ENCODE data around the gene NDUFB5. TPM values are rescaled to one million over a fixed set of nuclear protein-coding genes. Genes with fewer than 3 reads are reported as not detected.

Gene NDUFB5
- total and polyA plus RNA-seq, 12 donors: 108 to 395 (median 373) TPM

DNA sequence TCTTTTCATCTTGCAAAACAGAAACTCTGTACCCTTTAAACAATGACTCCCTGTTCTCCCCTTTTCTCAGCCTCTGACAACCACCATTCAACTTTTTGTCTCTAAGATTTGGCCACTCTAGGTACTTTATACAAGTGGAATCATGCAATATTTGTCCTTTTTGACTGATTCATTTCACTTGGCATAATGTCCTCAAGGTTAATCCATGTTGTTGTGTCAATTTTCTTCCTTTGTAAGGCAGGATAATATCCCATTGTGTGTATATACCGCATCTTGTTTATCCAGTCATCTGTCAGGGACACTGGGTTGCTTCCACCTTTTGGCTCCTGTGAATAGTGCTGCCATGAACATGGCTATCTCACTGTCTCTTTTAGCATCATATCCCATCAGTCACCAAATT, 58.5 kb downstream of the NDUFB5 start:
- Histone ChIP-seq H3K4me3 (no peak overlapping the region), H3K27ac (peak overlapping the region in 1 of 10 donors; percentile 45), H3K4me1 (peaks cover 7 to 92% (median 65%) of the 10 kb centered on the region in 9 donors), H3K27me3 (no peaks in the 10 kb centered on the region), H3K9me3 (no peaks in the 10 kb centered on the region), H3K36me3 (no peaks in the 10 kb centered on the region)
- 78 to 88% methylated on average over 1 of the region's 1 CpG for WGBS, 2 donors
- intact Hi-C loops (cut with DNase I): no loop called here
- TF ChIP-seq, protein P1, sequence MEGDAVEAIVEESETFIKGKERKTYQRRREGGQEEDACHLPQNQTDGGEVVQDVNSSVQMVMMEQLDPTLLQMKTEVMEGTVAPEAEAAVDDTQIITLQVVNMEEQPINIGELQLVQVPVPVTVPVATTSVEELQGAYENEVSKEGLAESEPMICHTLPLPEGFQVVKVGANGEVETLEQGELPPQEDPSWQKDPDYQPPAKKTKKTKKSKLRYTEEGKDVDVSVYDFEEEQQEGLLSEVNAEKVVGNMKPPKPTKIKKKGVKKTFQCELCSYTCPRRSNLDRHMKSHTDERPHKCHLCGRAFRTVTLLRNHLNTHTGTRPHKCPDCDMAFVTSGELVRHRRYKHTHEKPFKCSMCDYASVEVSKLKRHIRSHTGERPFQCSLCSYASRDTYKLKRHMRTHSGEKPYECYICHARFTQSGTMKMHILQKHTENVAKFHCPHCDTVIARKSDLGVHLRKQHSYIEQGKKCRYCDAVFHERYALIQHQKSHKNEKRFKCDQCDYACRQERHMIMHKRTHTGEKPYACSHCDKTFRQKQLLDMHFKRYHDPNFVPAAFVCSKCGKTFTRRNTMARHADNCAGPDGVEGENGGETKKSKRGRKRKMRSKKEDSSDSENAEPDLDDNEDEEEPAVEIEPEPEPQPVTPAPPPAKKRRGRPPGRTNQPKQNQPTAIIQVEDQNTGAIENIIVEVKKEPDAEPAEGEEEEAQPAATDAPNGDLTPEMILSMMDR (IDR thresholded peaks at IDR 0.05): no peak
- no peak for DNase-seq
- no peak for ATAC-seq

DNA sequence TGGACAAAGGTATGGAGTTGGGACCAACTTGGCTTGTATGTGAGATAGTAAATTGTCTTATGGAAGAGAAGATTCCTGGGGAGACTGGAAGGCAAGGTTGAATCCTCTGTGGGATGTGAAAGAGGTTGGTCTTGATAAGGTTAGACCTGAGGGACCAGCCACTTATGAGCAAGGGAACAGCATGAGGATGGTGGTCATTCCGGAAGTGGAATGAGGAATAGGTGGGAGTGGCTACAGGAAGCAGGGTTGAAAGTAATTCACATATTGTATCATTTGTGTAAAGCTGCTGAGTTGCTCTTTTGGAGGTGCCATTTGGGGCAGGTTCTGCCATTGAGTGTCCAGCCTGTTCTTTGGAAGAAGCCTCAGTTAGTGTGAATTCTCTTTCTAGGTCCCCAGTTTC, 61.4 kb downstream of the NDUFB5 start:
- Histone ChIP-seq H3K27me3 (no peaks in the 10 kb centered on the region), H3K4me3 (no peak overlapping the region), H3K36me3 (no peaks in the 10 kb centered on the region), H3K4me1 (peaks cover 7 to 83% (median 53%) of the 10 kb centered on the region in 9 donors), H3K27ac (peak overlapping the region; percentile 16 to 77 (median 67)), H3K9me3 (no peaks in the 10 kb centered on the region)
- intact Hi-C loops (cut with DNase I): loop anchor here in 1 of 10 donors (5.0 kb wide), 1 partner anchor 46 kb away; no protein-coding TSS in a partner anchor
- DNase-seq (no peak), ATAC-seq (peak in 3 of 8 donors; percentile 2 to 3 (median 2))
- 16 to 21% methylated on average over 1 of the region's 1 CpG for WGBS, 2 donors
- TF ChIP-seq, protein P1 (IDR thresholded peaks at IDR 0.05): no peak

DNA sequence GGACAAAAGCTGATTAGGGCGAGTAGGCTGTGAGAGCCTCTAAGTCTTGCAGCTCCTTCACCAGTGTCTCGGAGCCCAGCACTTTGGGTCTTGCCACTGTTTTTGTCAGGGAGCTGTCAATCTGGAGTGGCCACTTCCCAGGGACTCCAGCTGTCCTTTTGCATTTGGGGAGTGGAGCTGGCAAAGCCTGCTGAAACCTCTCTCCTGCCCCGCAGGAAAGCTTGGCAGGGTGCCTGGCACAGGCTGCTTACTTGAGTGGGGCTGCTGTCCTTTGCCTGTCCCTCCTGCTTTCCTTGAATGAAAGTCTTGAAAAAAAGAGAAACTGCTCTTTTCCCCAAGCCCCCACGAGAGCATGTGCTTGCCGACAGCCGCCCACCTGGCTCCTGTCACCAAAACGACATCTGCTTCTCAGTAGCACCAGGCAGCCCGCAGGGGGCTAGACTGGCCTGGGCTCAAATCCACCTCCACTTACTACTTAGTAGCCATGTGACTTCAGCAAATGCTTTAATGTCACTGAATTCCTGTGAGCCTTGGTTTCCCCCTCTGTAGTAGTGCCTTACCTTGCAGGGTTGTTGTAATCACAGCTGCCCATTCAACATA, 61.9 kb downstream of the NDUFB5 start:
- Histone ChIP-seq H3K9me3 (no peaks in the 10 kb centered on the region), H3K27ac (peak overlapping the region; percentile 18 to 77 (median 67)), H3K4me1 (peaks cover 7 to 83% (median 53%) of the 10 kb centered on the region in 9 donors), H3K4me3 (no peak overlapping the region), H3K27me3 (no peaks in the 10 kb centered on the region), H3K36me3 (no peaks in the 10 kb centered on the region)
- peak; percentile 73 to 78 for DNase-seq
- ATAC-seq: peak; percentile 68 to 89 (median 81)
- intact Hi-C loops (cut with DNase I): loop anchor here in 1 of 10 donors (5.0 kb wide), 1 partner anchor 46 kb away; no protein-coding TSS in a partner anchor
- TF ChIP-seq, protein P1 (IDR thresholded peaks at IDR 0.05): no peak
- 22 to 38% methylated on average over 8 of the region's 8 CpGs for WGBS, 2 donors

DNA sequence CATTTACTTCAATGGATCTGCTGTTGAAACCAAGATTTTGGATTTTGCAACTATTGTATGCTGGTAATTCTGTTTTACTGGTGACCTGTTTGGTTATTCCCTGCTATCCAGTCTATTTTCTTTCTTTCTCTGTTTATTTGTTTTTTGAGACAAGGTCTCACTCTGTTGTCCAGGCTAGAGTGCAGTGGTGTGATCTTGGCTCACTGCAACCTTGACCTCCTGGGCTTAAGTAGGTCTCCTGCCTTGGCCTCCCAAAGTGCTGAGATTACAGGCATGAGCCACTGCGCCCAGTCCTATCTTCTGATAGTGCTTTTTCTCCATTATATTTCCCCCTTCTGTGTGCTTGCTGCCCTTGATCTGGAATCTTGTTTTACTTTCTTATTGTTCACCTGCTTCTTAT, 63.8 kb downstream of the NDUFB5 start:
- DNase-seq (no peak), ATAC-seq (no peak)
- H3K4me3 ChIP-seq: no peak overlapping the region
- peaks cover 5 to 83% (median 50%) of the 10 kb centered on the region in 9 donors for H3K4me1 ChIP-seq
- H3K27me3 ChIP-seq: no peaks in the 10 kb centered on the region
- no peaks in the 10 kb centered on the region for H3K9me3 ChIP-seq
- TF ChIP-seq, protein P1 (IDR thresholded peaks at IDR 0.05): no peak
- intact Hi-C loops (cut with DNase I): loop anchor here in 1 of 10 donors (5.0 kb wide), 1 partner anchor 44 kb away; no protein-coding TSS in a partner anchor
- WGBS, 2 donors: 89 to 93% methylated on average over 1 of the region's 1 CpG
- no peak overlapping the region for H3K27ac ChIP-seq
- no peaks in the 10 kb centered on the region for H3K36me3 ChIP-seq
